Transverse colon (tissue), 3 donors: ENCODE data around the gene RNF130.
"Not testable (repeated sequence)": the region's sequence is repeated elsewhere in the genome, so short reads cannot be mapped to it uniquely, and the experiment has no call there.

ENCODE experiments used
- CTCF ChIP-seq, 5 experiments: fragments of 200-600 bp in 3 of 5; fragments of 450-650 bp in 2 of 5; sonication (generic) in 3 of 5; IDR thresholded peaks; 1 replicate in 2 of 5; 2 replicates in 3 of 5; pipeline ENCODE4 v1.5.1; 2016 to 2017; ENCODE audit warnings: antibody characterized with exemption in 5 of 5, inconsistent platforms in 3 of 5, mild to moderate bottlenecking in 2 of 5, moderate library complexity in 1 of 5
- EP300 ChIP-seq: sonication (generic); formaldehyde crosslinking; IDR thresholded peaks from one replicate; pipeline ENCODE4 v1.6.1; 2017; ENCODE audit warnings: antibody characterized with exemption, low read depth
- POLR2A ChIP-seq: fragments of 450-650 bp; IDR thresholded peaks from one replicate; pipeline ENCODE4 v1.6.1; 2016; ENCODE audit warnings: antibody characterized with exemption, mild to moderate bottlenecking, moderate library complexity

GRCh38 chr5:179992855-179993254, 78.7 kb downstream of the RNF130 start:
- TF ChIP-seq POLR2A; CTCF (IDR thresholded peaks at IDR 0.05); EP300: not testable (repeated sequence)
